ENCODE measurements around the gene SDR42E1. TPM values are rescaled to one million over a fixed set of nuclear protein-coding genes. Genes with fewer than 3 reads are reported as not detected.
"Not testable (repeated sequence)": the region's sequence is repeated elsewhere in the genome, so short reads cannot be mapped to it uniquely, and the experiment has no call there.

SDR42E1 gene
- total and polyA plus RNA-seq, 2 of the 13 experiments (the other 11 are each of a cell fraction or from before 2014, with no cell fraction given) = 0.01 to 0.13 TPM

GRCh38 chr16:82010649-82011048 is 621 bp downstream of the SDR42E1 start (continued):
- TF ChIP-seq ZNF580 (CRISPR knock-in tag; IDR thresholded peaks at IDR 0.05; ENCODE audit: borderline replicate concordance, low read depth) (no peak), MEIS1 (CRISPR knock-in tag; IDR thresholded peaks at IDR 0.05; ENCODE audit: borderline replicate concordance) (no peak), NR3C1 (CRISPR knock-in tag; IDR thresholded peaks at IDR 0.05) (no peak), PRMT3 (CRISPR knock-in tag; IDR thresholded peaks at IDR 0.05; ENCODE audit: borderline replicate concordance, low read depth) (no peak)

- H4K20me1 ChIP-seq (ENCODE audit: insufficient read depth, low read length); intact Hi-C loops (cut with micrococcal nuclease; ENCODE audit: unreplicated experiment); H3K79me2 ChIP-seq (ENCODE audit: insufficient read depth, low read length); H3K27ac ChIP-seq (ENCODE audit: extremely low read length, insufficient read depth, low read length); CTCF ChIA-PET (ENCODE audit: low intra/inter-chr PET ratio, low total read pairs); DNase-seq (ENCODE audit: low spot score); in situ Hi-C loops (cut with HindIII; ENCODE audit: extremely low pct_ligation_motif_present, low pct_unique_long_range_greater_than_20kb); H3K36me3 ChIP-seq (replicated peaks in 1 of 2; ENCODE audit: control insufficient read depth in 1 of 2, insufficient read depth in 2 of 2, low read length in 2 of 2); H3K9ac ChIP-seq (ENCODE audit: insufficient read depth, low read depth, low read length); H3K4me1 ChIP-seq (ENCODE audit: insufficient read depth, low read length); BruUV-seq (replicated peaks); ATAC-seq; FAIRE-seq; POLR2A ChIA-PET; H3K4me2 ChIP-seq (ENCODE audit: low read depth, low read length); H3K4me3 ChIP-seq (replicated peaks in 1 of 3; ENCODE audit: insufficient read depth in 1 of 3, low read depth in 2 of 3, low read length in 3 of 3); H2AFZ ChIP-seq (ENCODE audit: low read length): not testable (repeated sequence)
- Histone ChIP-seq H3K27me3 (ENCODE audit: control insufficient read depth in 1 of 2, insufficient read depth in 2 of 2, low read length in 2 of 2) (peaks cover 0 to 12% of the 10 kb centered on the region in 2 experiments; a peak in 2 of 5 replicates), H3K9me3 (ENCODE audit: low read length) (peaks cover 31% of the 10 kb centered on the region)
- 21% methylated on average over 4 of the region's 4 CpGs for WGBS (ENCODE audit: low lambda C conversion rate)
These were observed 1.5 kb downstream of the SDR42E1 start for GRCh38 chr16:82009789-82010188.

- in situ Hi-C loops (cut with HindIII; ENCODE audit: extremely low pct_ligation_motif_present, low pct_unique_long_range_greater_than_20kb) (no loop called here), intact Hi-C loops (cut with micrococcal nuclease; ENCODE audit: unreplicated experiment) (no loop called here)
- Histone ChIP-seq H3K4me2 (ENCODE audit: low read depth, low read length) (no peak overlapping the region), H4K20me1 (ENCODE audit: insufficient read depth, low read length) (no peaks in the 10 kb centered on the region), H2AFZ (ENCODE audit: low read length) (no peak overlapping the region), H3K9me3 (ENCODE audit: low read length) (peaks cover 31% of the 10 kb centered on the region), H3K27ac (ENCODE audit: extremely low read length, insufficient read depth, low read length) (no peak overlapping the region), H3K27me3 (ENCODE audit: control insufficient read depth in 1 of 2, insufficient read depth in 2 of 2, low read length in 2 of 2) (peaks cover 0 to 12% of the 10 kb centered on the region in 2 experiments; a peak in 2 of 5 replicates), H3K36me3 (replicated peaks in 1 of 2; ENCODE audit: control insufficient read depth in 1 of 2, insufficient read depth in 2 of 2, low read length in 2 of 2) (no peaks in the 10 kb centered on the region), H3K4me3 (replicated peaks in 1 of 3; ENCODE audit: insufficient read depth in 1 of 3, low read depth in 2 of 3, low read length in 3 of 3) (no peak overlapping the region), H3K79me2 (ENCODE audit: insufficient read depth, low read length) (no peaks in the 10 kb centered on the region), H3K4me1 (ENCODE audit: insufficient read depth, low read length) (no peaks in the 10 kb centered on the region), H3K9ac (ENCODE audit: insufficient read depth, low read depth, low read length) (no peak overlapping the region)
- no peak for ATAC-seq
- BruUV-seq (replicated peaks) = no TSS peak
- no peak for TF ChIP-seq SOX6 (IDR thresholded peaks at IDR 0.05)
- TF ChIP-seq SOX6 (CRISPR knock-in tag; IDR thresholded peaks at IDR 0.05) = no peak
- 0 out of 2 replicates have a peak, but pooled peaks have one; percentile 25 for TF ChIP-seq ZNF280B (CRISPR knock-in tag; IDR thresholded peaks at IDR 0.05; ENCODE audit: borderline replicate concordance)
- no peak for DNase-seq (ENCODE audit: low spot score)
- WGBS (ENCODE audit: low lambda C conversion rate) = 30% methylated on average over 8 of the region's 9 CpGs
- no peak for FAIRE-seq
- POLR2A ChIA-PET = no interaction called here
- CTCF ChIA-PET (ENCODE audit: low intra/inter-chr PET ratio, low total read pairs) = no interaction called here
These were observed 2.2 kb downstream of the SDR42E1 start for GRCh38 chr16:82008957-82009592.
